ENCODE data around the gene IFITM10. TPM values are rescaled to one million over a fixed set of nuclear protein-coding genes. Genes with fewer than 3 reads are reported as not detected.

Gene IFITM10
- total RNA-seq, 1 experiment from 2014 or later: 0.59 TPM

GRCh38 chr11:1701091-1701807, 49.1 kb downstream of the IFITM10 start:
- WGBS (ENCODE audit: extremely low coverage, insufficient read length, low lambda C conversion rate): no CpG with 5 or more reads among the region's 10 CpGs
- Histone ChIP-seq H2BK5ac (ENCODE audit: insufficient read length, low read length) (no peak overlapping the region), H4K91ac (ENCODE audit: insufficient read length, low read depth, low read length) (no peak overlapping the region), H3K27me3 (ENCODE audit: insufficient read depth, low read length) (no peaks in the 10 kb centered on the region), H3K23me2 (ENCODE audit: insufficient read length, low read depth, low read length, poor library complexity, severe bottlenecking) (no peaks in the 10 kb centered on the region), H2BK20ac (ENCODE audit: low read depth, low read length, poor library complexity, severe bottlenecking) (no peak overlapping the region), H3K9ac (ENCODE audit: extremely low read depth, insufficient read length, low read length) (no peak overlapping the region), H2BK120ac (ENCODE audit: low read depth, low read length, poor library complexity, severe bottlenecking) (no peak overlapping the region), H3T11ph (ENCODE audit: low read length) (no peak overlapping the region), H2AFZ (ENCODE audit: low read length) (no peak overlapping the region), H3K4me2 (ENCODE audit: insufficient read depth, insufficient read length, low read length) (no peak overlapping the region), H4K5ac (ENCODE audit: insufficient read length, low read depth, low read length) (no peak overlapping the region), H3K14ac (ENCODE audit: insufficient read depth, low read length) (no peak overlapping the region), H4K8ac (replicated peaks; ENCODE audit: insufficient read length, low read depth, low read length) (no peak overlapping the region), H2AK5ac (ENCODE audit: insufficient read length, low read length) (no peak overlapping the region), H3K23ac (ENCODE audit: insufficient read length, low read depth, low read length) (no peak overlapping the region), H3K79me2 (ENCODE audit: insufficient read depth, low read length) (no peaks in the 10 kb centered on the region), H3K56ac (ENCODE audit: insufficient read length, low read depth, low read length) (no peak overlapping the region), H3K79me1 (ENCODE audit: insufficient read depth, low read depth, low read length, poor library complexity, severe bottlenecking) (no peaks in the 10 kb centered on the region), H2BK15ac (ENCODE audit: low read depth, low read length) (no peak overlapping the region), H4K20me1 (ENCODE audit: control insufficient read depth, insufficient read depth, insufficient read length) (no peaks in the 10 kb centered on the region), H3K4ac (ENCODE audit: low read depth, low read length) (no peak overlapping the region), H3K18ac (ENCODE audit: insufficient read length, low read depth, low read length) (no peak overlapping the region), H3K27ac (ENCODE audit: insufficient read length, low read depth, low read length) (no peak overlapping the region), H3K9me3 (ENCODE audit: control insufficient read depth, low read depth, low read length) (no peaks in the 10 kb centered on the region), H2BK12ac (ENCODE audit: insufficient read length, low read depth, low read length) (no peak overlapping the region), H3K4me1 (ENCODE audit: insufficient read depth, low read length) (no peaks in the 10 kb centered on the region)
- no peak overlapping the region for H3K27ac Mint-ChIP-seq
- H3K36me3 Mint-ChIP-seq (ENCODE audit: insufficient read depth in 1 of 3, low read depth in 3 of 3): peaks cover 0 to under 1% (median 0%) of the 10 kb centered on the region in 3 experiments; a peak in 2 of 7 replicates
- no peak for DNase-seq
- no peak for TF ChIP-seq CTCF (conservative IDR thresholded peaks at IDR 0.05)
- no peak overlapping the region for H3K4me3 Mint-ChIP-seq
- H3K9me3 Mint-ChIP-seq: peaks cover 2 to 4% of the 10 kb centered on the region in 2 experiments; a peak in 3 of 5 replicates
- H3K27me3 Mint-ChIP-seq (ENCODE audit: low read depth): peaks cover 62% of the 10 kb centered on the region
- peaks cover 5 to 10% of the 10 kb centered on the region in 2 experiments; a peak in 3 of 4 replicates for H3K4me1 Mint-ChIP-seq

Measured in H9 (cell line).